Esophagus muscularis mucosa (tissue), 4 donors: Measurements from ENCODE around the gene FGFBP1. TPM values are rescaled to one million over a fixed set of nuclear protein-coding genes. Genes with fewer than 3 reads are reported as not detected.

Experiments used
- DNase-seq: peaks from one replicate; pipeline ENCODE4 v3.0.0-alpha.2; 2017; ENCODE audit errors: extremely low spot score
- H3K27ac ChIP-seq, 4 donors: fragments of 200-600 bp; sonication (generic); replicated peaks in 1 of 4; 1 replicate in 3 of 4; 2 replicates in 1 of 4; pipeline ENCODE4 v1.5.1; 2016 to 2019; ENCODE audit warnings: mild to moderate bottlenecking in 1 of 4
- H3K27me3 ChIP-seq, 4 donors: fragments of 200-600 bp; sonication (generic); one replicate each; pipeline versions ENCODE4 v1.5.1 to v1.6.0; 2016 to 2019
- H3K36me3 ChIP-seq, 4 donors: fragments of 200-600 bp; sonication (generic); one replicate each; pipeline ENCODE4 v1.5.1; 2016 to 2019
- H3K4me1 ChIP-seq, 4 donors: fragments of 200-600 bp; sonication (generic); one replicate each; pipeline ENCODE4 v1.5.1; 2016 to 2019
- H3K4me3 ChIP-seq, 4 donors: fragments of 200-600 bp; sonication (generic); 1 replicate in 2 of 4; 2 replicates in 2 of 4; pipeline ENCODE4 v1.5.1; 2016 to 2019; ENCODE audit warnings: mild to moderate bottlenecking in 4 of 4, moderate library complexity in 1 of 4
- H3K9me3 ChIP-seq, 4 donors: fragments of 200-600 bp; sonication (generic); 1 replicate in 3 of 4; 2 replicates in 1 of 4; pipeline ENCODE4 v1.5.1; 2016 to 2019
- CTCF ChIP-seq, 3 experiments: fragments of 200-600 bp in 2 of 3; fragments of 450-650 bp in 1 of 3; sonication (generic) in 2 of 3; IDR thresholded peaks; one replicate each; pipeline ENCODE4 v1.5.1; 2017 to 2019; ENCODE audit warnings: antibody characterized with exemption in 3 of 3, mild to moderate bottlenecking in 2 of 3, moderate library complexity in 1 of 3
- EP300 ChIP-seq: sonication (generic); formaldehyde crosslinking; IDR thresholded peaks from one replicate; pipeline ENCODE4 v1.6.1; 2017; ENCODE audit warnings: antibody characterized with exemption
- POLR2A ChIP-seq: fragments of 450-650 bp; IDR thresholded peaks from one replicate; pipeline ENCODE4 v1.6.1; 2017; ENCODE audit warnings: antibody characterized with exemption, moderate library complexity, mild to moderate bottlenecking, low read depth
- POLR2AphosphoS5 ChIP-seq, 2 donors: sonication (generic); formaldehyde crosslinking; IDR thresholded peaks; one replicate each; pipeline ENCODE4 v1.6.1; 2017; ENCODE audit warnings: antibody characterized with exemption in 2 of 2
- WGBS: methylation state at CpG from one replicate; pipeline ENCODE4 v1.1.5; 2018; 5-methylcytosine and 5-hydroxymethylcytosine counted together
- intact Hi-C: fragments of 100-400 bp; cut with DNase I; formaldehyde crosslinking; loops from one replicate; pipeline ENCODE4 v1.15.1; 2023
- total RNA-seq, 4 donors: library from RNA; depleted of rRNA; stranded (reverse); fragments of >200 nt; gene quantifications; one replicate each; pipeline versions ENCODE4 v1.1.0 to v1.2.1, GENCODE V29; 2016

Gene FGFBP1
- under 1 TPM in 3 of 4 donors, not detected in 1; 0.33 to 0.92 (median 0.52) TPM for total RNA-seq

DNA sequence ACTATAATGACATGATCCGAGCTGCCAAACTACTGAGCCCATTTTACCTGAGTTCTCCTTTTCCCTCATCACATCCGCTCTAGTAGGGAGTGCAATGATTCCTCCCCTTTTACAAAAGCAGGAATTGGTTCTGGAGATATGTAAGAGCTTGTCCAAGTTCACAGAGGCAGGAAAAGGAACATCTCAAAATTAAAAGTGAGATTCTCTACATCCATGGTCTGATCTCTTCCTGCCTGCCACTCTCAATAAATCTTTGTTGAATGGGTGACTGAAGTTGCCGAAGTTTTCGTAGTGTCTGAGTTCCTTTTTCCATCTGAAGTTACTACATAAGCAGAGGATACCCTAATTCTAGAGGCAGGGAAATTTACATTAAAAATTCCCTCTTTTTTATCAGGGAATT lies at the start of gene FGFBP1:
TSS of gene FGFBP1 (minus strand) at position 101 of the 400 bp plus-strand sequence. CDS start 2,108 bp downstream, outside the sequence.
- Histone ChIP-seq H3K27me3 (no peaks in the 10 kb centered on the region), H3K27ac (no peak within 1 kb of the TSS), H3K4me1 (peaks cover 0 to 8% (median 1%) of the 10 kb centered on the region in 4 donors), H3K4me3 (no peak within 1 kb of the TSS), H3K36me3 (no peaks in the 10 kb centered on the region), H3K9me3 (no peaks in the 10 kb centered on the region)
- 81% methylated on average over 4 of the region's 4 CpGs for WGBS
- TF ChIP-seq CTCF (IDR thresholded peaks at IDR 0.05), result no peak
- no peak for TF ChIP-seq POLR2A
- TF ChIP-seq EP300, result no peak
- no peak for TF ChIP-seq POLR2AphosphoS5 (IDR thresholded peaks at IDR 0.05)
- intact Hi-C loops, result no loop called here
- DNase-seq, result no peak

DNA sequence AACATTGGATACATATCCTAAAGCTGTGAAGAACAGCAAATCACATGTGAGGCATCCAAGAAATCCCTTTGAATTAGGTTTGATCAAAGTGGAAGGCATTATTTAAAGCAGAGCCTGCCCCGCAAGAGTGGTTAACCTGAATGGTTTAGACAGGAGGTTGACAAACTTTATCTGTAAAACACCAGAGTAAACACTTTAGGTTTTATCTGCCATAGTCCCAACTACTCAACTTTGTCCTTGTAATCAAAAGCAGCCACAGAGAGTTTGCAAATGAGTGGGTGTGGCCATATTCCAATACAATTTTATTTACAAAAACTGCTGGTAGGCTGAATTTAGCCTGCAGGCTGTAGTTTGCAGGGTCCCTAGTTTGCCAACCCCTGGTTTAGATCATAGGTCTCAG lies 49.7 kb upstream of the FGFBP1 start:
- no peak for DNase-seq
- Histone ChIP-seq H3K27ac (no peak overlapping the region), H3K9me3 (no peaks in the 10 kb centered on the region), H3K36me3 (peaks cover 0 to 13% (median 0%) of the 10 kb centered on the region in 4 donors), H3K4me1 (no peaks in the 10 kb centered on the region), H3K4me3 (no peak overlapping the region), H3K27me3 (no peaks in the 10 kb centered on the region)
- WGBS, result 100% methylated on average over 1 of the region's 1 CpG
- intact Hi-C loops, result no loop called here
- TF ChIP-seq POLR2A (no peak), EP300 (no peak), CTCF (IDR thresholded peaks at IDR 0.05) (no peak), POLR2AphosphoS5 (IDR thresholded peaks at IDR 0.05) (no peak)

DNA sequence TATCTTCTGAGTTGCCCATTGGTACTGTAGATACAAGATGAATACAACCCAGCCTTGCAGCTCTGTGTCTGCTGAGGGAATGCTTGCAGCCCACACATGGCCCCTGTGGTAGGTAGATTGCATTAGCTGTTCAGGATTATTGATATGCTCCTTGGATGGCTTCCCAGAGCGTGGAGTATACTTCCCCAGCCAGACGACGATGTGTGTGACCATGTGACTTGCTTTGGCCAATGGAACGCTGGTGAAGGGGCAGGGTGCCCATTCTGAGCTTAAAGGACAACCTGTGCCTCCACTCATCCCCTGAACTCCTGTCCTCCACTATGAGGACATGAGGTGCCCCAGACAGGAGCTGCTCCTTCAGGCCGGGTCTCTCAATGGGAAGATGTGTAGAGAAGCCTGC lies 48.4 kb upstream of the FGFBP1 start:
- TF ChIP-seq POLR2AphosphoS5 (IDR thresholded peaks at IDR 0.05), result no peak
- TF ChIP-seq CTCF (IDR thresholded peaks at IDR 0.05), result no peak
- no peak for TF ChIP-seq EP300
- TF ChIP-seq POLR2A, result no peak
- Histone ChIP-seq H3K27me3 (no peaks in the 10 kb centered on the region), H3K4me3 (no peak overlapping the region), H3K27ac (no peak overlapping the region), H3K4me1 (no peaks in the 10 kb centered on the region), H3K9me3 (no peaks in the 10 kb centered on the region), H3K36me3 (peaks cover 0 to 14% (median 0%) of the 10 kb centered on the region in 4 donors)
- intact Hi-C loops, result no loop called here
- WGBS, result 56% methylated on average over 5 of the region's 5 CpGs
- no peak for DNase-seq

GRCh38 chr4:15983610-15984009 lies 45.1 kb upstream of the FGFBP1 start:
- Histone ChIP-seq H3K9me3 (no peaks in the 10 kb centered on the region), H3K4me3 (no peak overlapping the region), H3K4me1 (no peaks in the 10 kb centered on the region), H3K27ac (no peak overlapping the region), H3K36me3 (peaks cover 0 to 14% (median 0%) of the 10 kb centered on the region in 4 donors), H3K27me3 (no peaks in the 10 kb centered on the region)
- intact Hi-C loops, result no loop called here
- TF ChIP-seq EP300, result no peak
- TF ChIP-seq CTCF (IDR thresholded peaks at IDR 0.05), result no peak
- no peak for TF ChIP-seq POLR2AphosphoS5 (IDR thresholded peaks at IDR 0.05)
- no peak for TF ChIP-seq POLR2A
- no peak for DNase-seq
- WGBS, result 81% methylated on average over 2 of the region's 2 CpGs
